ENCODE measurements around the gene NEDD4.

- TF ChIP-seq POLR2A (IDR thresholded peaks at IDR 0.05) (no peak), CTCF (IDR thresholded peaks at IDR 0.05) (no peak)
Observed at GRCh38 chr15:55990516-55990915, 2.9 kb downstream of the NEDD4 start.
